ENCODE results near the gene HABP4.

The HABP4 gene, protein sequence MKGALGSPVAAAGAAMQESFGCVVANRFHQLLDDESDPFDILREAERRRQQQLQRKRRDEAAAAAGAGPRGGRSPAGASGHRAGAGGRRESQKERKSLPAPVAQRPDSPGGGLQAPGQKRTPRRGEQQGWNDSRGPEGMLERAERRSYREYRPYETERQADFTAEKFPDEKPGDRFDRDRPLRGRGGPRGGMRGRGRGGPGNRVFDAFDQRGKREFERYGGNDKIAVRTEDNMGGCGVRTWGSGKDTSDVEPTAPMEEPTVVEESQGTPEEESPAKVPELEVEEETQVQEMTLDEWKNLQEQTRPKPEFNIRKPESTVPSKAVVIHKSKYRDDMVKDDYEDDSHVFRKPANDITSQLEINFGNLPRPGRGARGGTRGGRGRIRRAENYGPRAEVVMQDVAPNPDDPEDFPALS

DNA sequence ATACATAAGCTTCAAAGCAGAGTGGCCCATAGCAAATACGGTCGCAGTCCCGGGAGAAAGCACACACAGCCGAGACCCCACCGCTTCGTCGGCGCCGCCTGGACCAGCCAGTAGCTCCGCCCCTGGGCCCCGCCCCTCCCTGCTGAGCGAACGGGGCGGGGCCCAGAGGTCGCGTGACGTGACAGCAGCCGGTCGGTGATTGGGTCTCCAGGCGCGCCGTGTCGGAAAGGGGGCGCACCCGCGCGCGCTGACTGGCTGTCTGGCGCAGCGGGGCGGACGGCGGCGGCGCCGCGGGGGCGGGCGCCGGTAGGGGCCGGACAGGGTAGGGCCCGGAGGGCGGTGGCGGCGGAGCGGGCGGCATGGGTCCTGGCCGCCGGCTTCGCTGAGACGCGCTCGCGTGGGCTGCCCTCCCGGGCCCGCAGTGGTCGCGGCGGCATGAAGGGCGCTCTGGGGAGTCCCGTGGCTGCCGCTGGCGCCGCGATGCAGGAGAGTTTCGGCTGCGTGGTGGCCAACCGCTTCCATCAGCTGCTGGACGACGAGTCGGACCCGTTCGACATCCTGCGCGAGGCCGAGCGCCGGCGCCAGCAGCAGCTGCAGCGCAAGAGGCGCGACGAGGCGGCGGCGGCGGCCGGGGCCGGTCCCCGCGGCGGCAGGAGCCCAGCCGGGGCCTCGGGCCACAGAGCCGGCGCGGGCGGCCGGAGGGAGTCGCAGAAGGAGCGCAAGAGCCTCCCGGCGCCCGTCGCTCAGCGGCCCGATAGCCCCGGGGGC is at the start of gene HABP4:
Gene HABP4 (plus strand): TSS at position 325 of the 768 bp plus-strand sequence. CDS start 111 bp downstream, at position 436.
- TF ChIP-seq, protein P1, sequence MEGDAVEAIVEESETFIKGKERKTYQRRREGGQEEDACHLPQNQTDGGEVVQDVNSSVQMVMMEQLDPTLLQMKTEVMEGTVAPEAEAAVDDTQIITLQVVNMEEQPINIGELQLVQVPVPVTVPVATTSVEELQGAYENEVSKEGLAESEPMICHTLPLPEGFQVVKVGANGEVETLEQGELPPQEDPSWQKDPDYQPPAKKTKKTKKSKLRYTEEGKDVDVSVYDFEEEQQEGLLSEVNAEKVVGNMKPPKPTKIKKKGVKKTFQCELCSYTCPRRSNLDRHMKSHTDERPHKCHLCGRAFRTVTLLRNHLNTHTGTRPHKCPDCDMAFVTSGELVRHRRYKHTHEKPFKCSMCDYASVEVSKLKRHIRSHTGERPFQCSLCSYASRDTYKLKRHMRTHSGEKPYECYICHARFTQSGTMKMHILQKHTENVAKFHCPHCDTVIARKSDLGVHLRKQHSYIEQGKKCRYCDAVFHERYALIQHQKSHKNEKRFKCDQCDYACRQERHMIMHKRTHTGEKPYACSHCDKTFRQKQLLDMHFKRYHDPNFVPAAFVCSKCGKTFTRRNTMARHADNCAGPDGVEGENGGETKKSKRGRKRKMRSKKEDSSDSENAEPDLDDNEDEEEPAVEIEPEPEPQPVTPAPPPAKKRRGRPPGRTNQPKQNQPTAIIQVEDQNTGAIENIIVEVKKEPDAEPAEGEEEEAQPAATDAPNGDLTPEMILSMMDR (IDR thresholded peaks at IDR 0.05; ENCODE audit: control insufficient read depth, insufficient read depth, low read depth, low read length, missing control alignments) = no peak
- peak; percentile 69 for DNase-seq (ENCODE audit: low read depth)
- peak within 1 kb of the TSS; percentile 98 for H3K4me3 ChIP-seq (ENCODE audit: control insufficient read depth, low read depth, low read length)

DNA sequence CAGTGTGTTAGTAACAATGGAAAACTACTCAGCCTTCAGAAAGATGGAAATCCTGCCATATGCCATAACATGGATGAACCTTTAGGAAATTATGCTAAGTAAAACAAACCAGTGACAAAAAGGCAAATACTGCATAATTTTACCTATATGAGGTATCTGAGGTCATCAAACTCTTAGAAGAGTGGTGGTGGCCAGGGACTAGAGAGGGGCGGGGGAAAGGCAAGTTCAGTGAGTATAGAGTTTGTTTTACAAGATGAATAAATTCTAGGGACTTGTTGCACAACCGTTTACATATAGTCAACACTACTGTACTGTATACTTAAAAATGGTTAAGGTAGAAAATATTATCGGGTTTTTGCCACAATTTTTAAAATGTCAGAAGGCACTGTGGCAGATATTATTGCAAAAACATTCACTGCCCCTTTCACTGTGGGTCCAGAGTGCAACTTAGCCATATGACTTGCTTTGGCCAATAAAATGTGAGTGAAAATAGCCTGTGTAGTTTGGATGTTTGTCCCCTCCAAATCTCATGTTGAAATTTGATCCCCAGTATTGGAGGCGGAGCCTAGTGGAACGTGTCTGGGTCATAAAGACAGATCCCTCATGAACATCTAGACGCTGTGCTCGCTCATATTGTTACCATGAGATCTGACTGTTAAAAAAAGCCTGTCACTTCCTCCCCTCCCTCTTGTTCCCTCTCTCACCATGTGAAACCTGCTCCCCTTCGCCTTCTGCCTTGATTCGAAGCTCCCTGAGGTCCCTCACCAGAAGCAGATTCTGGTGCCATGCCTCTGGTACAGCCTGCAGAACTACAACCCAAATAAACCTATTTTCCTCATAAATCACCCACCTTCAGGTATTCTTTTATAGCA is 41.3 kb upstream of the HABP4 start:
- TF ChIP-seq, protein P1 (IDR thresholded peaks at IDR 0.05; ENCODE audit: control insufficient read depth, insufficient read depth, low read depth, low read length, missing control alignments) = no peak
- no peak overlapping the region for H3K4me3 ChIP-seq (ENCODE audit: control insufficient read depth, low read depth, low read length)
- DNase-seq (ENCODE audit: low read depth) = no peak

DNA sequence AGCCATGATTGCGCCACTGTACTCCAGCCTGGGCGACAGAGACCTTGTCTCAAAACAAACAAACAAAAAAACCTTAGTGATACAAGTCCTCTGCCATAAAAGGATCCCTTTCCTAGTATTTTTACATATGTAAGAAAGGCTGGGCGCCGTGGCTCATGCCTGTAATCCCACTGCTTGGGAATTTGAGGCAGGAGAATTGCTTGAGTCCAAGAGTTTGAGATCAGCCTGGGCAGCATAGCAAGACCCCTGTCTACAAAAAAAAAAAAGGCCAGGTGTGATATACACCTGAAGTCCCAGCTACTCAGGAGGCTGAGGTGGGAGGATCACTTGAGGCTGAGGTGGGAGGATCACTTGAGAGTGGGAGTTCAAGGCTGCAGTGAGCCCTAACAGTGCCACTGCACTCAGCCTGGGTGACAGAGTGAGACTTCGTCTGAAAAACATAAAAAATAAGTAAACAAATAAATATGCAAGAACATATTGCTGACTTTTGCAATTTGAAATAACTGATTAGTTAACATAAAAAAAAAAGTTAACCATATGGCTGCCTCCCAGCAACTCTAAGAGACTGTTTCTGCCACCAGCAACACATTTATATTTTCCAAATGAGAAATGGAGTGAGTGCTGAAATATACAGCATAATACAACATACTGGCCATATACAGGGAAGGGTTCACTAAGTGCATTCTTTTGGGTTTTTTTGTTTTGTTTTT is 38.7 kb upstream of the HABP4 start:
- TF ChIP-seq, protein P1 (IDR thresholded peaks at IDR 0.05; ENCODE audit: control insufficient read depth, insufficient read depth, low read depth, low read length, missing control alignments) = no peak
- no peak for DNase-seq (ENCODE audit: low read depth)
- H3K4me3 ChIP-seq (ENCODE audit: control insufficient read depth, low read depth, low read length) = no peak overlapping the region

DNA sequence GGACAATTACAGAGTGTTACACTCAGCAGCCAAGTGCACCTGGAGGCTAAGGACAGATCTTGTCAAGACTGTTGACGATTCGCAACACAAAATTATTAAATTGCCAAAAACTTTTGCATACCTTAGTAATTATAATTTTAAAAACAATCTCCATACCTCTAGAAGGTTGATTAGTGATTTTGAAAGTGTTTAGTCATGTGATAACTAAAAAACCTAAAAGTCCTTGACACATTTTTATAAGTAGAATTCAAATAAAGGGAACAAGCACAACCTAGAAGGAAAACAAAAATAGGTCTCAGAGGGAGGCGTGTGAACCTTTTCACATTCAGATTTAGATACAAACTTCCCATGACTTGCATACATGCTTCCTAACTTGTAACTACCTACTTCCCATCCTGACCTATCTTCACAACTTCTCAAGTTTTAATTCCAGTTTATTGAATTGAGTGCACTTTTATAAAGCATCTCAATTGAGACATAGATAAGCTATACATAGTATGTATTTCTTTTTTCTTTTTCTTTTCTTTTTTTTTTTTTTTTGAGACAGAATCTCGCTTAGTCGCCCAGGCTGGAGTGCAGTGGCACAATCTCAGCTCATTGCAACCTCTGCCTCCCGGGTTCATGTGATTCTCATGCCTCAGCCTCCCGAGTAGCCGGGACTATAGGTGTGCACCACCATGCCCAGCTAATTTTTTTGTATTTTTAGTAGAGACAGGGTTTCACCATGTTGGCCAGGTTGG is 37.6 kb upstream of the HABP4 start:
- TF ChIP-seq, protein P1 (IDR thresholded peaks at IDR 0.05; ENCODE audit: control insufficient read depth, insufficient read depth, low read depth, low read length, missing control alignments) = no peak
- DNase-seq (ENCODE audit: low read depth) = no peak
- no peak overlapping the region for H3K4me3 ChIP-seq (ENCODE audit: control insufficient read depth, low read depth, low read length)

DNA sequence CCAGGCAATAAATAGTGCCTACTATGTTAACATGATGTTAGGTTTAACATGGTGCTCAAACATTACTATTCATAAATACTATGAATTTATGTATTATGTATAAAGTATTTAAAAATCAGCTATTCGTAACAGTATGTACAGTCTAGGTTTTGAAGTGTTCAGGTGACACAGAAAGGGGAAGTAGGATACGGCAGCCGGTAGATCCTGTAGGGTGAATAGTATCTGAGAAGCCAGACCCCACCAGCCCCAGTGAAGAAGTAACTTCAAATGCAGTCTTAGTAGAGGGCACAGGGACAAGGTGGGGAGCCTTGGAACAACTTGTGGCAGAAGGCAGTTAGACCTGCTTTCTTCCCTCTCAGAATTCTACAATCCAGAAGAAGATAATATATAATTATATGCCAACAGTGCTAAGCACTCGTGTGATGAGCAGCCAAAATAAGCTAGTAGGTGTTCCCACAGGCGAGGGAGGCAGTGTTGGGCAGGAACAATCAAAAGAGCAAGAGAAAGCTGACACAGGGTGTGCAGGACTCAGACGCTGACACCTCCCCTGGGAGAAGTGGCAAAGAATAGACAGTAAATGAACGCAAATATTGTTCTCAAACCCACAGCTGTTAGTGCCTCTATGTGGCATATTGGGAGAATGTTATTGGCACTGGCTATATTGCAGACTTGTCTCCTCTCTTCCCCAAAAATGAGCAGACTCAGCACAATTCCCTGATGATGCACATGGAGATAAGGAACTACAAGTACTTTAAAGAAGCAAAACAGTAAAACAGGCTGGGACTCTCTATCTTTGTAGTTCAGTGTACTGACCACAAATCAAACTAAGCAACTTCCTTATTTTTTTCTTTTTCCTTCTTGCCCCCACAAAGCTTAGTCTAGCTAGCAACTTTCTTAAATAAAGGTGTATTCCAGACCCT is 36.4 kb upstream of the HABP4 start:
- no peak for DNase-seq (ENCODE audit: low read depth)
- H3K4me3 ChIP-seq (ENCODE audit: control insufficient read depth, low read depth, low read length) = no peak overlapping the region
- TF ChIP-seq, protein P1 (IDR thresholded peaks at IDR 0.05; ENCODE audit: control insufficient read depth, insufficient read depth, low read depth, low read length, missing control alignments) = no peak

Measured in AG09309 (cell line).